NCI-H1105 treated with DMSO at 0.1 percent for 48 hours (cell line): ENCODE results near the gene RADIL.
A peak's percentile ranks its signal among the peaks of the same experiment; 100 is the strongest.

ENCODE experiments used
- DNase-seq: peaks from one replicate; lab custom pipeline; 2025; lab: John Stamatoyannopoulos, UW

Gene RADIL

DNA sequence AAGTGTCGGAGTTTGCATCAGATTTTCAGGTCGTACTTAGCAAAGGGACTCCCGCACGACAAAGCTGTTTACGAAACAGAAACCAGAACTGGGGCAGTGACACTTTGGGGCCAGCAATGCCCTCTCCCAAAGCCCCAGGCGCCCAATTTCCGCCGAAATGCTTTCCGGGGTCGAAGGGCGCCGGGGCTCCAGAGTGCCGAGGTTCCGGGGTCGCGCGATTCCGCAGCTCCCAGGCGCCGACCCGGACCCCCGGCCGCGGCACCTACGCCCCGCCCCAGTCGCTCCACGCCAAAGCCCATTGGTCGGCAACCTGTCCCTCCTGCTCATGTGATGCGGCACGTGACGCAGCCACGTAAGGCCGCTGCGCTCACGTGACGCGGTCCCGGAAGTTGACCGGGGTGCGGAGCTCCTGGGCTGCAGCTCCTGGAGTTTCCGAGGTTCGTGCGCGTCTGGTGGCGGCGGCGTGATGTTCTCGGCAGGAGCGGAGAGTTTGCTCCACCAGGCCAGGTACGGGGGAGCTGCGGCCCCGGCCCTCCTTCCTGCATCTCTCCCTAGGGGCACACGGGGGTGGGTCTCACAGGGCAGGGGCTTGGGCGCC, 108.2 kb downstream of the RADIL start, which contains the start of gene AP5Z1:
TSS of gene AP5Z1 (plus strand) at position 374 of the 598 bp plus-strand sequence. CDS start at position 467, 93 bp downstream.
- peak; percentile 94 for DNase-seq

DNA sequence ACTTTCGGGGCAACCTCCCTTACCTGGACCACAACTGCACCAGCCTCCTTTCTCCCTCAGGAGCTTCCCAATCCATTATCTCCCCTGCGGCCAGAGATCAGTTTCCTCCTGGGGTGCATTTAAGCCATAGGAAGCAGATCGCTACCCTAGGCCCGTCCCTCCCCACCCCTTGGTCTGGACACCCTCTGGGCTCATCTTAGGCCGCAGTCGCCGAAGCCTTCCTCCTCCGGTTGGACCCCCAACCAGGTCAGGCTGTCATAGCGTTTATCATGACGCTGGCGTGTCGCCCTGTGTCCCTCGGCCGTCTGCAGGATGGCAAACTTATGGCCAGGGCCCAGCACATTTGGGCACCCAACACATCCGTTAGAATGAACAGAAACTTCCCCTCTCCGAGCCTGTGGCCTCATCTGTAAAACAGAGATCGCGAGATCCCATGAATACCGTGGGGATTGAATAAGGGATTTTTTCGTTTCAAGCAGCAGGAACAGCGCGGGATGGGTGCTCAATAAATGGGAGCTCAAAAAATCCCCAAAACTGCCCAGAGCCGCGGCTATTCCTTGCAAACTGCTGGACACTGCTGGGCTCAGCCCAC, 108.8 kb downstream of the RADIL start:
- no peak for DNase-seq

DNA sequence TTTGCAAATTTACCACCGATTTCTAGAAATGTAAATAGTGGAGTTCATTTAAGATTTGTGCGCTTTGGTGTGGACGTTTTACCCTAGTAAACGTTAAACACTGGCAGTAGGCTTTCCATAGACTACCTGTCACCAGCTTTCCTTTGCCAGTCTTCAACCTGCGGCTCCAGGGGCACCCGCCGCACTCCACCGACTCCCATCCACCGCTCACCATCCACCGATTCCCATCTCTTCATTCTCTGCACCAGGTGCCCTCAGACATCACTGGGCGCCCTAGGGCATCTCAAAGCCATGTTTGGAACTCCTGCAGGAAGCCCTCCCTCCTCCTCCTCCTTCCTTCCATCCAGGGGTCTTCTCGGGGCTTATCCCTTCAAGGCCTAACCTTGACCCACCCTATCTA, 109.5 kb downstream of the RADIL start:
- no peak for DNase-seq

DNA sequence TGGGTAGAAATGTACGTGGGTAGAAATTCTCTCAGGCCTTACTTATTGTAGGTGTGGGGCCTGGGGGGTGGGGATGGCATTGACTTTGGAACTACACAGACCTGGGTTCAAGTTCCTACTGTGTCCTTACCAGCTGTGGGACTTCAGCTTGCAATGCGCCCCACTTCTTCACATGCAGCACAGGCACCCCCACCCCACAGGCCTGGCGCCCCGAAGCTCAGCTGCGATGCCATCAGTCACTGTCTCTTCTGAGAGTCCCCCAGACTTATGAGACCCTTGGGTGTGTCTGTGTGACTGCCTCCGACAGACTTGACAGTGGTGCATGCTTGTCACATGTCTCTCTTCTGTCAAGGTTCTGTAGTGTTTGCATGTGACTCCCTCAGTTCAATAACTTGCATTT, 111.2 kb downstream of the RADIL start:
- no peak for DNase-seq

DNA sequence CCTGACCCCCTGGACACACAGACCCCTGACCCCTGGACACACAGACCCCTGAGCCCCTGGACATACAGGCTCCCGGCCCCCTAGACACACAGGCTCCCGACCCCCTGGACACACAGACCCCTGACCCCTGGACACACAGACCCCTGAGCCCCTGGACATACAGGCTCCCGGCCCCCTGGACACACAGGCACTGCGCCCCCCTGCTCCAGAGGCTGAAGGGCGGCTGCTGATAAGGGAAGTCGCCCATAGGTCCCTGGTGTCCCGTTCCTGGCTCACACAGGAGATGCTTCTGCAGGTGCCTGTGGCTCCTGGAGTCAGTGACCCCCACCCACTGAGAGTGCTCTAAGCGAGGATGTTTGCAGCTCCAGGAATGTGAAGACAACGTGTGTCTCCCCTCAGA, 111.8 kb downstream of the RADIL start:
- DNase-seq = no peak

DNA sequence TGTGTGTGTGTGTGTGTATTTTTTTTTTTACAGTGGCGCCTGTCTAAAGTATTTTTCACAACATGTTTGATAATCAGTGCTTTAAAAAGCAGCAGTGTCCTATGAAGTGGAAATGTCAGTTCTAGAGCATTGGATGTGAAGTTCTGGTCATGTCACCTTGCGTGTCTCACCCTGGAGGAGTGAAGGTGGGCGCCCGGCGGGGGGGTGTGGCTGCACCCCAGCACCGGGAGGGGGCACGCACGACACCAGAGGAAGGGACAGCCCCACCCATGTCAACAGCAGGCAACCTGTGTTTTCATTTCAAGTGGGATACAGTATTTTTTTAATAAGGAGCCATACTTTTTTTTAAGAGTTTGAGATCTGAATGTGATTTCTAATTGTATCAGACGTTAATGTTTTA, 112.6 kb downstream of the RADIL start:
- DNase-seq = no peak

DNA sequence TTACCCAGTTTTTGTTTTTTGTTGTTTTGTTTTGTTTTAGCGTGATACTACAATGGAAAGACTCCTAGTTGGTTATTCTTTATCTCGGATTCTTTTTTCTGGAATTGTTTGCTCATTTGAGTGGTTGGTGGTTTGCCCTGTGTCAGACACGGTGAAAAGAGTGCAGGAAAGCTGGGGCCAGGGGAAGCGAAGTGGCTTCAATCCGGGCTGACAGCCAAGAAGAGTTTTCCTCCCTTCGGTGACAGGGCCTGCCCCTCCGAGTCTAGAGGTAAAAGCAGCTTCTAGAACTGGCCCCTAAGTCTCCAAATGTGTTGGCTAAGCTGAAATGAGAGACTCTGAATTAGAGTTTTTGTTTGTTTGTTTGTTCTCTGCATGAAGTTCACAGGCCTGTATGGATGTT, 113.8 kb downstream of the RADIL start:
- peak; percentile 6 for DNase-seq

DNA sequence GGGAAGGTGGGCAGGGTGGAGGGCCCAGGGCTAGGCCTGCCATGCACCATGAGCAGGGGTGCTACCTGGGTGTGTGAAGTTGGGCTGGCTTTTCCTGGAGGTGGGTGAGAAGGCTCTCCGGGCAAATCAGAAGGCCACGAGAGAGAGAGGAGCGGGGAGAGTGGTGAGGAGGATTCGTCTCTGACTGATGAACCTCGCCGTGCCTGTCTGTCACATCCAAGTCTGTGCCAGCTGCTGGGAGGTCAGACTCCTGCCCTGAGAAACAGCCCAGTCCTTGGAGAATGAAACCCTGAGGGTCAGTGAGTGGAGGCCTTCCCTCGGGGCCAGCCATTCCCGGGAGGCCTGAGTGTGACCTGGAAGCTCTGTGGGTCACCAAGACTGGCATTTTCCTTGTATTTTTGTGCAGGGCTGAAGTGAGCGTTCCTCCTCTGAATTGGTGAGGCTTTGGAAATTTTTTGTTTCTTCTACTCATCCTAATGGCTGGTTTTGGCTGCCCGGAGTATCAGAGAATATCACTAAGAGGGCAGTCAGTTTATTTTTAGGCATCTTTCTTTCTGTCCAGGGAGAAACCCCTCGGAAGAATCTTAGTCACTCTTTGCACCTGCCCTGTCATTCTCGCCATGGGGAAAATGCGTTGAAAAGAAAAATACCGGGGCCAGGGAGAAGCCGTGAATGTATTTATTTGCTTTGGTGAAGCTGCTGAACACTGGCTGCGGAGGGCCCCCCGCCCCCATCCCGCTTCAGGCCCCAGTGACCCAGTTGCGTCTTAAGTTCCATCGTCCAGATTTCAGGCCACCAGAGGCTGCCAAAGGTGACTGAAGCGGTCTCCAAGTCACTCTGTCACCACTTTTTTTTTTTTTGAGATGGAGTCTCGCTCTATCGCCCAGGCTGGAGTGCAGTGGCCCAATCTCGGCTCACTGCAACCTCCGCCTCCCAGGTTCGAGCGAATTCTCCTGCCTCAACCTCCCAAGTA, 114.6 kb downstream of the RADIL start:
- DNase-seq = no peak

DNA sequence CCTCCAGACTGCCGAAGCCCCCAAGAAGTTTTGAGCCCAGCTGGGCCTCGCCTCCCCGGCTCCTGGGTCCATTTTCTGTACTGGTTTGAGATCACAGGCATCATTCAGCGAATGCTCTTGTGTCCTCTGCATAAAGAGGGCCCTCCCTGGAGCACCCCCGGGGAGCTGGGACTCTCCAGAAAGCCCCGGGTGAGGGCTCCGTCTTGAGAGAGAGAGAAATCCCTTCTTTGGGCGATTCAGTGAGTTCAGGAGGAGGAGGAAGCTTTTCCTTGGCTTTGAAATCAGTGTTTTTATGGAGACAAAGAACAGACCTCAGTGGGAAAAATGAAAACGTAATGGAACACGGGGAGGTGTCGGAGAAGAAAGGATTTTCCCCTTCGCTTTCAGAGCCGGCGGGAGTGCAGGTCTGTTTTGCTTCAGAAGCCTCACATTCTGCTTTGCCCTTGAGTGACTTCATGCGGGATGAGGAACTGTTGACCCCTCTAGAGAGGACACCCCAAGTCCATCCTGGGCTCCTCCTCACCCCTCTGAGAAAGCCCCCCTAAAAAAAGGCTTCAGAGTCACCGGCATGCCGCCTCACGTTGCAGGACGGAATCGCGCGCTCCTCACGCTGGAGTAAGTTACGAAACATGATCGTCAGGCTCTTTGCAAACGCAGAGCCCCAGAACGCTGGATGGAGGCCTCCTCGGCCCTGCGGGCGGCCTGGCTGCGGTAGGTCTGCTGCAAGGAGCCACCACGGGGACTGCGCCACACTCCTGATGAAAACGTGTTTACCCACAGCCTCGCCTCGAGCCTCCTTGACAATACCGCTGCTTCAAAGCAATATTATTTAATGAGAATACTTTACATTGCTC, 116.6 kb downstream of the RADIL start:
- no peak for DNase-seq

DNA sequence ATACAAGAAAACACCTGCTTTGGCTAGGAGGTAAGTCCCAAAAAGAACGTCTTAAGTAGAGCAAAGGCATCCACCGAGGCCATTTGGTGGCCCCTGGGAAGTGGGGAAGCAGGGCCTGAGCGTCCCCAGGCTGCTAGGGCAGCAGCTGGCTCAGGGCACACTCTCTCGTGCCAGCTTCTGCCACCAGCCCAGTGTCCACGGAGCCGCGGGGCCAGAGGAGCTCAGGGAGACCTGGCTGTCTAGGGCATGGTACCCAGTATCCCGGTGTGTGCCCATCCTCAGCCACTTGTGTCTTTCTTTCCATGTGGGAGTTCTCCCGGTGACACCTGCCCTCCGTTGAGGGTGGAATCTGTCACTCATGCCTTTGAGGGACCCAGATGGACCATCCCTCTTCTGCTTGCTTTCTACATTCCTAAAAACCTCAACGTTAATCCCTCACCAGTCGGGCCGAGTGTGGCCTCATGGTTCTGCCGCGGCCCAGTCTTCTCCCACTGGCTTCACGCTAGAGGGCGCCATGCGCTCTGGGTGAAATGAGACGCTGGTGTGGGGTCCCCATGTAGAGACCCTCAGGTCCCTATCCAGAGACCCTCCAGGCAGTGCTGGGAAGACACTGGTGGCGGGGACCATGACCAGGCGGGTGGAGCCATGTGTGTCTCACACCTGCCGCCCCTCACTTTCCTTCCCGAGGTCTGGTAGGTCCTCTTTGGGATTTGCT, 117.6 kb downstream of the RADIL start:
- no peak for DNase-seq

DNA sequence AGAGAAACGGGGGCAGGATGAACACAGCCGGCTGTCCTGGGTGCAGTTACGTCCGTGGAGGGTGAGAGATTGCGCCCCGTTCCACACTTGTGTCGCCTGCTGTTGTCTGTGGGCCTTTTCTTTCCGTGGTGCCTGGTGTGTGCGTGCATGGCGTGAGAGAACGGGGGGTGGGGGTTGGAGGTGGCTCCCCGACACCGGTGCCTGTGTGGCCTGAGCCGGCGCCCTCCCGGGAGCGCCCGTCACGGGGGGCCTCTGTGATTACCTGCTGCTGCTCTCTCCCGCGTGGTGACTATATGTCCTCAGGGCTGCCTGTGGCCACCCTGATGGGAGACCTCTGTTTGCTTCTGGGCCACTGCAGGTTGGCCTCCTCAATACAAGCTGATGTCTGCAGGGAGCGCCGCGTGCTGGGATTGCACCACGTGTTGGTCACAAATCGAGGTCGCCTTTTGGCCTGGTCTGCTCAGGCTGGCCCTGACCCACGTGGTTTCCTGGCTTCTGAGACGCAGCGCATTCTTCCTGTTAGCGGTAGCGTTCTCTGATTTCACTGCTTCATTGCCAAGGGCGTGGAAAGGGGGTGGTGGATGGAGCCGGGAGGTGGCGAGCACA, 119.0 kb downstream of the RADIL start:
- DNase-seq = no peak

DNA sequence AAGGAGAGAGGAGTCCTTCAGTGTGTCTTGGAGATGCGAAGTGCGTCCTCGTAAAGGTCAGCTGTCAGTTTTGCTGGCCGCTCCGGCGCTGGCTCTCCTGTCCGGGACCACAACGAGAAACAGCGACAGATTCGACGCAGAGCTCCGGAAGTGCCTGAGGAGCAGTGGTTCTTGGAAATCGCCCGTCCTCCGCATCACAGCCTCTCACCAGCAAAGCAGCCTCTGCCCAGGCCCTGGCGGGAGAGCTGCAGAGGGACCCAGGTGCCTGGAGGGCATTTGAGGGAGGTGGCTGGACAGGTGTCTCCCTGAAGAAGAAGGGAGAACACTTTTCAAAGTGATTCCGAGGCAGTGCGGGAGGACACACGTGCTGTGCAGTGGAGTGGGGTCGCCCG, 119.7 kb downstream of the RADIL start:
- no peak for DNase-seq

DNA sequence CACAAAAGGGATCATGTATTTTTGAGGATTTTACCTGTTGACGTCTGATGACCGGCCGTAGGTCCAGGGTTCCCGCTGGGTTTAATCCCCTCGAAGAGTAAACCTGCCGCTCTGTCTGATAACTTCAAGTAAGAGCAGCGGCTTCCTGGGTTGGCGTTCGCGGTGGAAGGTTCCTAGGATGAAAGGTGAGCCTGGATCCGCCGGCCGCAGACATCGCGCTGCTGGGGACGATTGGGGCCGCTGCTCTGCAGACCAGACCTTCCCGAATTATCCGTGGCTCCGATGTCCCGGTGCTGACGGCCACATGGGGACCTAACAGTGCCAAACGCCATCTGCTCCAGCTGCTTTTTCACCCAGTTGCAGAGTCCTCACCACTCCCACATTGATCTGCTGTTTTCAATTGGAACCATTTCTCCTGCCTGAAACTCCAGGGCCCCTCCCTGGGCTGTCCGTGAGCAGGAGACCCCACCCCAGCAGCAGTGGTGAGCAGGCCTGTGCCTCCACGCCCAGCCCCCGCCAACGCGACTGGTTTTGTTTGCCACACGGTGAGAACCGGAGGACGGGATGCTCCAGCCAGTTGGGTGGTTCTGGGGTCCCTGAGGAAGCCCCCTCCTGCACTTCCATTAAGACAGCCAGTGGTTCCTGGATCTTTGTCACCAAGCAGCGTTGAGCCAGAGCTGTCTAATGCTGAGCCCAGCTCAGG, 120.3 kb downstream of the RADIL start:
- DNase-seq = no peak

DNA sequence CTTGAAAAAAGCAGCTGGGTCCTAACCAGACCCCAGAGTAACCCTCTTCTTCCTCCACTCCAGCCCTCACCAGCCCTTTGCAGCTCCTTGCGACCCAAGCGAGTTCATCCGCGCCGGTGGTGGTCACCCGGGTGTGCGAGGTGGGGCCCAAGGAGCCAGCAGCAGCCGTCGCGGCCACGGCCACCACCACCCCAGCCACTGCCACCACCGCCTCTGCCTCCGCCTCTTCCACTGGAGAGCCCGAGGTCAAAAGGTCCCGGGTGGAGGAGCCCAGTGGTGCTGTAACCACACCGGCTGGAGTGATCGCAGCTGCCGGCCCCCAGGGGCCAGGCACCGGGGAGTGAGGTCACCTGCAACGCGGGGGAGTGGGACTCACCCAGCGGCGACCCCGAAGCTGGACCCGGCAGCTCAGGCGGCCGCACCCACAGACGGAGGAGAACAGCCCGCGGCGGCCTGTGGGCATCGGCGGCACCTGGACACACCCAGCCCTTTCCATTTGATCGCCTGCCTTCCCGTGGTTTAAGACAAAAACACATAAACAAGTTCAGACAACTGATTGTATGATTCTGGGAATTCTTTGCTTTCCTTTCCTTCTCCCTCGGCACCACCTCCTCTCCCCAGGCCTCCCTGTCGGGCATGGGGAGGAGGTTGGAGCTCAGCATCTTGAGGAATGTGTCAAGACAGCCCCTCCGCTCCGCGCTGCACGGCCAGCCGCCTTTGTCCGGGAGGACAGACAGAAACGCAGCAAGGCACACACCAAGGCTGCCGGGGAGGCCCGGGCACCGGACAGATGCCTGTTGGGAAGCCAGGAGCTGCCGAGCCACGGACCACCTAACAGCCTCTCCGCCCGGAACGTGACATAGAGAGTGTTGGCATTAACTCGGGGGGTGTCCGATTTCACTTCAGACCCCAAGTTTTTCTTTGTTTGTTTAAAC, 121.1 kb downstream of the RADIL start:
- no peak for DNase-seq

DNA sequence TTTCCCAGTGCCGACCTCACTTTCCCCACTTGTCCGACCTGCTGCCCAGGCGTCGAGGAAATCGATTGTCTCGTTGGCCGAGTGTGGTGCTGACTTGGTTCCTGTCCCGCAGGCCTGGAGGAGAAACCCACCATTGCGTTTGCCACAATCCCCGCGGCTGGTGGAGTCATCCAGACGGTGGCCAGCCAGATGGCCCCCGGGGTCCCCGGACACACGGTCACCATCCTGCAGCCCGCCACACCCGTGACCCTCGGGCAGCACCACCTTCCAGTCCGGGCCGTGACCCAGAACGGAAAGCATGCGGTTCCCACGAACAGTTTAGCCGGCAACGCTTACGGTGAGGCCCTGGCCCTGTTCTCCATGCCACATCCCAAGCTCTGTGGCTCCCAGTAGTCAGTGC, 122.6 kb downstream of the RADIL start:
- DNase-seq = no peak

DNA sequence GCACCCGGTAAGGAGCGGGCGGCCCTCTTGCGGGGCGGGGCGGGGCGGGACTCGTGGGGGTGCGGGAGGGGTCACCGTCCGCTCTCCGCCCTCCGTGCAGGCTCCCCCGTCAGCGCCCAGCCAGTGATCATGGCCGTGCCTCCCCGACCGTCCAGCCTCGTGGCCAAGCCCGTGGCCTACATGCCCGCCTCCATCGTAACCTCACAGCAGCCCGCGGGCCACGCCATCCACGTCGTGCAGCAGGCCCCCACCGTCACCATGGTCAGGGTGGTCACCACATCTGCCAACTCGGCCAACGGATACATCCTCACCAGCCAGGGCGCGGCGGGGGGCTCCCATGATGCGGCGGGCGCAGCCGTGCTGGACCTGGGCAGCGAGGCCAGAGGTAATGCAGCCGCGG, 124.3 kb downstream of the RADIL start:
- DNase-seq = no peak

DNA sequence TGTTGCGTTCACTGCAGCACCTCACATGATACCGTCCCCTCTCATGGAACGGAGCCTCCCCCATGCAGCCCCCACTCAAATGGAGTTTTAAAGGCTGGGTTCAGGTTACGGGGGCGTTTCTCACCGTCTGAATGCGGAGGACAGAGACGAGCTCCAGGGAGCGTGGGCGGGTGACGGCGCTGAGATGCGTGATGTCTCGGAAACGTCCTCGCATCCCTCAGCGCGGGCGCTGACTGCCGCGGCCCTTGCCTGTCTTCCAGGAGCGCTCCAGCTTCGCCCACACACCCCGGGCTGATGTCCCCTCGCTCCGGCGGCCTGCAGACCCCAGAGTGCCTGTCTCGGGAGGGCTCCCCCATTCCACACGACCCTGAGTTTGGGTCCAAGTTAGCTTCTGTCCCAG, 124.7 kb downstream of the RADIL start:
- DNase-seq = no peak

DNA sequence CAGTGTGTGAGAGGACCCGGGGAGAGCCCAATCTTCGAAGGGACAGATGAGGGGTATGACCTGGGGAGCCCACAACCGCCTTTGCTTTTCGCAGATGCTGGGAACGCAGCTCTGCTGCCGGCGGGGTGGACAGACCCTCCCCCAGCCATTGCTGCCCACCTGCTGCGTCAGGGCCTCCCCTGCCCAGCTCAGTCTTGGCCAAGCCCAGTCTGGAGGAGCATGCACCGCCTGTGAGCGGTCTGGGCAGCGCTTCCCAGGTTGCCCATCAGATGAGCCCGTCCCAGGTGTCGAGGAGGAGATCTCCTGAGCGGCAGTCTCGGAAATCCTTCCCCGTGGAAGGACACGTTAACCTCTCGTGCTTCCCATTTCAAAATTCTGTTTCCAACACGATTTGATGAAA, 125.4 kb downstream of the RADIL start:
- no peak for DNase-seq

DNA sequence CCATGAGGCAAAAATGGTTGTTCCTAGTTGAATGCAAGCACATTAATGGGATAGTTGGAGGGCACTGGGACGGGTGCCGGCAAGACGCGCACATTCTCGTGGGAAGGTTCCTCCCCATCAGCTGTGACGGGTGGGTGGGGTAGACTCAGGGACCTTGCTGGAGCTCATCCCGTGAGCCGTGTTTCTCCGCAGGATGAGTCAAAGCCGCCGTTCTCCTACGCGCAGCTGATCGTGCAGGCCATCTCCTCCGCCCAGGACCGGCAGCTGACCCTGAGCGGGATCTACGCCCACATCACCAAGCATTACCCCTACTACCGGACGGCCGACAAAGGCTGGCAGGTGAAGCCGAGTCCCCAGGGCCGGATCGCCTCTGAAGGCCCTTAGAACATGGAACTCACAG, 128.5 kb downstream of the RADIL start:
- no peak for DNase-seq
